Measurements from ENCODE around the gene LTBP1. TPM values are rescaled to one million over a fixed set of nuclear protein-coding genes. Genes with fewer than 3 reads are reported as not detected.

LTBP1 gene
- polyA plus RNA-seq, 4 donors = 62.8 to 133 (median 94.1) TPM

DNA sequence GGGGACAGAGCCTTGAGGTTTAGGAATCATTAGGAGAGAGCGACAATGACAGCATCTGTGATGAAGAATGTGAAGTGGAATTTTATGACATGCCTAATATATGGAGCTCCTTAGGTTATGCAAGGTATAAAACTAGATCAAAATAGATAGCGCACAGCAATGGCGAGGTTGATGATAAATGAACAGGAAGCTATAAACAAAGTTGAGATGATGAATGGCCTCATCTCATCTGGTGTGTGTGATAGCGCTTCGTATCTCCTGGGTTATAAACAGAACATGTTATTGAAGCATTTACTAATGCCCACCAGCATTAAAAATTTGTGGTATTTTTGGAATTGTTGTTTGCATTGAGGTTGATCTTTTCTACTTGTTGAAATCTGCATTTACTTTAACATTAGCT lies 231.5 kb downstream of the LTBP1 start:
- DNase-seq (ENCODE audit: low read depth in 4 of 4, low spot score in 3 of 4) = no peak

GRCh38 chr2:33180915-33181314 lies 234.2 kb downstream of the LTBP1 start:
- DNase-seq (ENCODE audit: low read depth in 4 of 4, low spot score in 3 of 4) = no peak

GRCh38 chr2:33181466-33181865 lies 234.7 kb downstream of the LTBP1 start:
- DNase-seq (ENCODE audit: low read depth in 4 of 4, low spot score in 3 of 4) = no peak

GRCh38 chr2:33184041-33184440 lies 237.3 kb downstream of the LTBP1 start:
- DNase-seq (ENCODE audit: low read depth in 4 of 4, low spot score in 3 of 4) = no peak

DNA sequence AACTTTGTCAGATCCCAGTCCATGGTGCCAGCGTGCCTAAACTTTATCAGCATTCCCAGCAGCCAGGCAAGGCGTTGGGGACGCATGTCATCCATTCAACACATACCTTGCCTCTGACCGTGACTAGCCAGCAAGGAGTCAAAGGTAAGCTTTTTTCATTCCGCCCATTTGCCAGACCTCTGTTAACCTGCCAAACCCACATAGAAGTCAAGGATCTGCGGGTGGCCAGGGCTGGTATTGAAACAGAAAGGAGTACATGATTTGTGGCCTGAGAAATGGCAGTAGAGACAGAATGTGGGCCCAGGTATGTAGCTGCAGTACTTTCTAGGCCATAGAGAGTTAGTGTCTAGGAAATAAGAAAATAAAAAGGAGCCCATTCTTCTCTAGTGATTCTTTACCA lies 240.2 kb downstream of the LTBP1 start:
- no peak for DNase-seq (ENCODE audit: low read depth in 4 of 4, low spot score in 3 of 4)

- DNase-seq (ENCODE audit: low read depth in 4 of 4, low spot score in 3 of 4) = no peak
These were observed 242.0 kb downstream of the LTBP1 start for GRCh38 chr2:33188799-33189198.

- DNase-seq (ENCODE audit: low read depth in 4 of 4, low spot score in 3 of 4) = no peak
These were observed 243.7 kb downstream of the LTBP1 start for GRCh38 chr2:33190393-33190937.

DNA sequence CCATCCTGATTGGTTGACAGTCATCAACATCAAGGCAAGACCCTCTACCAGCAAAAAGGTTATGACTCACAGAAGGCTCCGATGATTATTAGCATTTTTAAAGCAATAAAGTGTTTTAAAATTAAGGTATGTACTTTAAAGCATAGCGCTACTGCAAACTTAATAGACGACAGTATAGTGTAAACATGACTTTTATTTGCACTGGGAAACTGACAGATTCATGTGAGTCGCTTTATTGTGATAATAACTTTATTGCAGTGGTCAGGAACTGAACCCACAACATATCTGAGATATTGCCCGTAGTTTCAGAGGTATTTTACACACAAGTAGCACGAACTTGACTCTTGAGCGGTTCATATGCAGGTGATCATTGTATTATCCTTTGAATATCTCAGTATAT lies 249.1 kb downstream of the LTBP1 start:
- DNase-seq (ENCODE audit: low read depth in 4 of 4, low spot score in 3 of 4) = no peak

GRCh38 chr2:33196700-33197099 lies 249.9 kb downstream of the LTBP1 start:
- DNase-seq (ENCODE audit: low read depth in 4 of 4, low spot score in 3 of 4) = no peak

DNA sequence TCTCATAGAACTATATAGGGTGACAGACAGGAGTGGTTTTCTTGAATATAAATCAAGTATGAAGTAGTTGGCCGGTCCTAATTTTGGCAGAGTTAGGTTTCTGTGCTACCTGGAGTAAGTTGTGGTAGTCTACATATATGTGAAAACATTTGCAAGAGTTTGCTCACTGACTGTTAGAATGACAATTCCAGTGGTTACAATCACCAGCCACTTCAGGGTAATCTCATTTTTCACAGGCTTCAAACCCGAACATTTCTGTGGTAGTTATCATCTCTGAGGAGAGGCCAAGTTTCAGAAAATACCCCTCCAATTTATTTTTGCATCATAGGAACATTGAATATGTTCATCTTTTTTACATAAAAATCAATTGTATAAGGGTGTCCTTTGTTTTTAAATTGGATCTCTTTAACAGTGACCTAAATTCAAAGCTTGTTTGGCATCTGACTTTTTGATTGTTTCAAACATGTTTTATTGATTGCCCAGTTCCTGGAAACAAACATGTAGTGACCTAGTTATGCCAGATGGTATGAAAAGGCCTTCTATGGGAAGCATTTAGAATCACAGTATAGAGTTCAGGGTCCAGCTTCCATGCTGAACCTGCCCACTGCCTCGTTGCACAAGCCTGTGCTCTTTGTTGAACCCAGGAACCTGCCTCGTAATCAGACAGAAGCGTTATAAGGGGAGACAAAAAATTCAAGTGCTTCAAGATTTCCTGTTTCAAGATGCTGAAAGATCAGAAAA lies 250.6 kb downstream of the LTBP1 start:
- DNase-seq (ENCODE audit: low read depth in 4 of 4, low spot score in 3 of 4) = no peak

- no peak for DNase-seq (ENCODE audit: low read depth in 4 of 4, low spot score in 3 of 4)
These were observed 256.1 kb downstream of the LTBP1 start for GRCh38 chr2:33202641-33203522.

- no peak for DNase-seq (ENCODE audit: low read depth in 4 of 4, low spot score in 3 of 4)
These were observed 258.2 kb downstream of the LTBP1 start for GRCh38 chr2:33204945-33205344.

- no peak for DNase-seq (ENCODE audit: low read depth in 4 of 4, low spot score in 3 of 4)
These were observed 259.1 kb downstream of the LTBP1 start for GRCh38 chr2:33205693-33206434.

- no peak for DNase-seq (ENCODE audit: low read depth in 4 of 4, low spot score in 3 of 4)
These were observed 260.5 kb downstream of the LTBP1 start for GRCh38 chr2:33207151-33207740.

GRCh38 chr2:33208400-33208799 lies 261.6 kb downstream of the LTBP1 start:
- DNase-seq (ENCODE audit: low read depth in 4 of 4, low spot score in 3 of 4) = no peak

DNA sequence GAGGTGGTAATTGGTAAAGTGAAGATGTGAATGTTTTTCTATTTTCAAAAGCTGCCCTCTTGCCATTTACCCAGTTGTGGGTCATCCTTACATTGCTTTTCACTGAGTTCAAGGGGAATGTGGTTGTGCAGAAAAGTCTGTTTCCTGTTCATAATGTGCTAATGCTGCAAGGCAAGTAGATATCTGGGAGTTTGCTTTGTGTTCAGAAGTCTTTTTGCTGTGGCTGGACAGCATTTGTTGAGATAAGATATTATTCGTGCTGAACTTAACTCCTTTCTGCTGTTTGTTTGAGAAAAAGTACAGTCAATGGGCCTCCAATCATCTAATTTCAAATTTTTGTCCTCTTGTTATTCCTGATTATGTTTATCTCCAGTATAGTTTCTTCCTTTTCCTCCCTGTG lies 263.2 kb downstream of the LTBP1 start:
- no peak for DNase-seq (ENCODE audit: low read depth in 4 of 4, low spot score in 3 of 4)

DNA sequence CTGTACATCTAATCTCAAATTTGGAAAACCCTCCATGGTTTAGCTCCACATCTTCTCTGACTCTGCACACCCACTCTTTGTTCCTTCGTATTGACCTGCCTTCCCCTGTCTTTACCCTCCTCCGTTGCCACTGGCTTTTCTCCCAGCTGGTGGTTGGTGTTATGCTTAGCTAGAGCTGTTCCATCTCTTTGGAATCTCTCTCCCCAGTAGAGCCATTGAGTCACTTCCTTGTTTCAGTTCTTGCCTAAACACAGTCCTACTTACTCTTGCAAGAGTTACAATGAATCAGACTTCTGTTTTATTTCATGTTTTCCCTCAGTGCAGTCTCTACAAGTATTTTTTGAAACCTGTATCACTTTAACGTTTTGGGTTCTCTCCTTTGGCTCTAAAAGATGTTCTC lies 263.9 kb downstream of the LTBP1 start:
- no peak for DNase-seq (ENCODE audit: low read depth in 4 of 4, low spot score in 3 of 4)

- DNase-seq (ENCODE audit: low read depth in 4 of 4, low spot score in 3 of 4) = no peak
These were observed 265.4 kb downstream of the LTBP1 start for GRCh38 chr2:33212151-33212550.

GRCh38 chr2:33213244-33213643 lies 266.5 kb downstream of the LTBP1 start:
- DNase-seq (ENCODE audit: low read depth in 4 of 4, low spot score in 3 of 4) = no peak

DNA sequence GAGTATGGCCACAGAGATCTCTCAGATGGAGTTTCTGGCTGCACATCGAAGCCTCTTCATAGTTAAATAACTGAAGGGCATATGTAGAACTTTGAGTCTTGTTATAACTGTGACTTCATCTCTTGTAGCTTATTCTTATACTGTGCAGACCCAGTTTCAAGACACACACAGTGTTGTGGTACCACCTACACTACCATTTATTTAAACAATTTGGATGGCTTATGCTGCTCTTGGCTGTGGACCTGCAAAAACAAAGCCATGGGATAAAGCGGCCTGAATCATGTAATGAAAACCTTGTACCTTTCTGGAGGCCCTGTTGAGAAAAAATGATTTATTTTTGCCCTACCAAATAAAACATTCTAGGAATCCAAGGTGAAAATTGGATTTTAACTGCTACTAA lies 266.9 kb downstream of the LTBP1 start:
- DNase-seq (ENCODE audit: low read depth in 4 of 4, low spot score in 3 of 4) = no peak

DNA sequence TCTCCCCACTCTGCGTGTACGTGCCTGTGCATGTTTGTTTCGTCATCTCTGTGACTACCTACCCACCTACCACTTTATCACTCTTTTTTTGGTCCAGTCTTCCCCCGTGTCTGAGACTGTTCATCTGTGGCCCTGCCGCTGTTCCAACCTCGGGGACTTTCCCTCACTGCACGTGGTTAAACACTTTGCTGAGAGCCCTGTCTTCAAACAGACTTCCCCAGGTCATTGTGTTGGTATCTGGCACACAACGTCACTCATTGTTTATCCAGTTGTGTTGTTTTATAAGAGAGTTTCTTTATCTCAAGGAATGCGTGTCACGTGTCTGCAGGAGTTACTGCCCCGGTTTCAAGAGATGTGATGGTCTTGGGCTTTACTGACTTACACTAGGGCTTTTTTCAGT lies 267.7 kb downstream of the LTBP1 start:
- no peak for DNase-seq (ENCODE audit: low read depth in 4 of 4, low spot score in 3 of 4)

Data from left renal pelvis (tissue), 4 donors.